ENCODE results near the gene RGL2.

Gene RGL2

DNA sequence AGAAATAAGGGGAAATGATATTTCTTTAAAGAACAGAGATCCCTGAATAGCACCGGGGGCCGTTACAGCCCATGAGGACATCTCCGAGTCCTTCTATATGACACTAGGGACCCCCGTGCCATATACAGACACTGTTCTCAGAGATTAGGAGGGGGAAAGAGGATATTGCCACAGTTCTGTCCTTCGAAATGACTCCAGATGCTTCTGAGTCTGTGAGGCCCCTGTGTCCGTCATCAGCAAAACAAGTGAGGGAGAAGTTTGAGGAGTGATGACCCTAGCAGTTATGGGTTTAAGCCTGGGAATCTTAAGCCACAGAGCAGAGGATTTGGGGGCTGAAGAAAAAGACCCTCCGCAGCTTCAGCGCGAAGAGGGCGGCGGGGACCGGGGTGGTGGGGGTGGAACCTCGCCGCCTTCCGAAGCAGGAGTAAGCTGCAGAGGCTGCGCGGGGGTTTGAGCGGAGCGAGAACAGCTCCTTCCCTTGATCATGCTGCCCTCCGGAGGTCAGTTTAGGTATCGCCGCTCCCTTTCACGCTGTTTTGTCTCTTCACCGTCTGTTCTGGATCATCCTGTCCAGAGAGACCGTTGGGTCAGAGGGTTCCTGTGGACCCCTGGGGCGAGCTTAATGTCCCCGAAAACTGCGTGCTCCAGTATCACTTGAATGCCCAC, 50.6 kb downstream of the RGL2 start:
- no peaks in the 10 kb centered on the region for H3K9me3 ChIP-seq (ENCODE audit: control extremely low read depth in 1 of 5, control insufficient read depth in 4 of 5, insufficient read depth in 2 of 5, low read depth in 1 of 5, low read length in 4 of 5)
- peaks cover 0 to 13% (median 6%) of the 10 kb centered on the region in 4 experiments for H3K36me3 ChIP-seq (ENCODE audit: control insufficient read depth in 4 of 4, insufficient read depth in 4 of 4, low read length in 3 of 4)
- 0% methylated on average over 27 of the region's 28 CpGs for WGBS (ENCODE audit: insufficient coverage)
- CTCF ChIA-PET: interaction anchor here (0.6 to 2.2 kb wide), 33 partner anchors 9 to 364 kb away, joined by 3 to 20 read pairs (median 4); partner anchors contain the start of genes B3GALT4, HSD17B8, RING1 and RPS18
- peak overlapping the region; percentile 44 to 86 (median 74) for H3K4me3 ChIP-seq (ENCODE audit: control insufficient read depth in 1 of 7, extremely low read depth in 1 of 7, insufficient read depth in 4 of 7, low read depth in 2 of 7, low read length in 6 of 7)
- DNase-seq: peak; percentile 82 to 90 (median 87)
- POLR2A ChIA-PET: interaction anchor here (0.9 to 2.2 kb wide), 4 partner anchors 23 to 268 kb away, joined by 3 to 10 read pairs (median 3); partner anchors contain the start of genes HSD17B8, RPS18 and VPS52
- H3K4me1 ChIP-seq (ENCODE audit: control extremely low read depth in 1 of 4, control insufficient read depth in 4 of 4, insufficient read depth in 4 of 4, low read length in 3 of 4): peaks cover 10 to 27% (median 25%) of the 10 kb centered on the region in 4 experiments
- peak overlapping the region; percentile 81 to 94 for H3K27ac ChIP-seq (ENCODE audit: insufficient read depth in 1 of 2, low read depth in 1 of 2, low read length in 2 of 2, poor library complexity in 1 of 2, severe bottlenecking in 2 of 2)
- H3K27me3 ChIP-seq (replicated peaks in 2 of 5; ENCODE audit: control insufficient read depth in 4 of 5, insufficient read depth in 5 of 5, low read length in 4 of 5): peaks cover 0 to 5% (median 0%) of the 10 kb centered on the region in 5 experiments

DNA sequence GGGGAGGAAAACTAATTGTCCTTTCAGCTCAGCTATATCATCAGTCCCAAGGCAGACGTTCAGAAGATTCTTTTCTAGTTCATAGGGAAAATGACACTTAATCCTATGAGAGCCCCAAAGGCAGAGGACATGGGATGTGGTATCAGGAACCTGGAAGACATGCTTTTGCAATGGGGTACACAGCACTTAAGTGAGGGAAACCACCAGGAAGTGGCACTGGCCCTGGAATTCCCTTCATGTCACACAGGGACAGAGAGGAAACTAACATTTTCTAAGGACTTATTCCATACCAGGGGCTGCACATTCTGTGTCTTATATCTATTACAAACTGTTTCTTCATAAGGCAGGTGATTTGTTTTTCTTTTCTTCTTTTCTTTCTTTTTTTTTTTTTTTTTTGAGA, 55.3 kb downstream of the RGL2 start:
- CTCF ChIA-PET: interaction anchor here (0.9 to 1.4 kb wide), 2 partner anchors 23 to 34 kb away, joined by 3 read pairs; no protein-coding TSS in a partner anchor
- POLR2A ChIA-PET: no interaction called here

DNA sequence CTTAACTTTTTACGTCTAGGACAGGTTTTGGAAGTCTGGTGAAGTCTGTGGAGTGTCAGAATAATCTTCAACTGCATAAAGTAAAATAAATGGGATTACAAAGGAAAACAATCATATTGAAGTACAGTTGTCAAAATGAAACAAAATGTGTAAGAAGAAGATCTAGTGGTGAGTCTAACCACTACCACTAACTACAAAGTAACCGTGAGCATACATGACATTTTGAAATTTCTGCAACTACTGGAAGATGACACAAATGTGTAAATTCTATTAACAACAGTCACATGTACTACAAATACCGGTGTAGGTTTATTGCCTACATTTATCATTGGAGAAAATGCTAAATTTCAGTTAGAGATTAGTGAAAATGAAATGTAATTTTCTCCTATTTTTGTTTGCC, 56.8 kb downstream of the RGL2 start:
- Histone ChIP-seq H3K4me3 (ENCODE audit: control insufficient read depth in 1 of 7, extremely low read depth in 1 of 7, insufficient read depth in 4 of 7, low read depth in 2 of 7, low read length in 6 of 7) (no peak overlapping the region), H3K9me3 (ENCODE audit: control extremely low read depth in 1 of 5, control insufficient read depth in 4 of 5, insufficient read depth in 2 of 5, low read depth in 1 of 5, low read length in 4 of 5) (no peaks in the 10 kb centered on the region), H3K4me1 (ENCODE audit: control extremely low read depth in 1 of 4, control insufficient read depth in 4 of 4, insufficient read depth in 4 of 4, low read length in 3 of 4) (peaks cover 0 to 1% (median 0%) of the 10 kb centered on the region in 4 experiments), H3K27ac (ENCODE audit: insufficient read depth in 1 of 2, low read depth in 1 of 2, low read length in 2 of 2, poor library complexity in 1 of 2, severe bottlenecking in 2 of 2) (no peak overlapping the region), H3K36me3 (ENCODE audit: control insufficient read depth in 4 of 4, insufficient read depth in 4 of 4, low read length in 3 of 4) (no peaks in the 10 kb centered on the region), H3K27me3 (replicated peaks in 2 of 5; ENCODE audit: control insufficient read depth in 4 of 5, insufficient read depth in 5 of 5, low read length in 4 of 5) (peaks cover 0 to 10% (median 0%) of the 10 kb centered on the region in 5 experiments)
- peak in 1 of 3 donors; percentile 36 for DNase-seq
- WGBS (ENCODE audit: insufficient coverage): no CpG with 5 or more reads among the region's 3 CpGs
- CTCF ChIA-PET: no interaction called here
- POLR2A ChIA-PET: no interaction called here

More for the DNA sequence above, 55.3 kb downstream of the RGL2 start:
- Histone ChIP-seq H3K36me3 (ENCODE audit: control insufficient read depth in 4 of 4, insufficient read depth in 4 of 4, low read length in 3 of 4) (no peaks in the 10 kb centered on the region), H3K4me3 (ENCODE audit: control insufficient read depth in 1 of 7, extremely low read depth in 1 of 7, insufficient read depth in 4 of 7, low read depth in 2 of 7, low read length in 6 of 7) (no peak overlapping the region), H3K27ac (ENCODE audit: insufficient read depth in 1 of 2, low read depth in 1 of 2, low read length in 2 of 2, poor library complexity in 1 of 2, severe bottlenecking in 2 of 2) (no peak overlapping the region), H3K4me1 (ENCODE audit: control extremely low read depth in 1 of 4, control insufficient read depth in 4 of 4, insufficient read depth in 4 of 4, low read length in 3 of 4) (peaks cover 3 to 8% (median 6%) of the 10 kb centered on the region in 4 experiments), H3K9me3 (ENCODE audit: control extremely low read depth in 1 of 5, control insufficient read depth in 4 of 5, insufficient read depth in 2 of 5, low read depth in 1 of 5, low read length in 4 of 5) (no peaks in the 10 kb centered on the region), H3K27me3 (replicated peaks in 2 of 5; ENCODE audit: control insufficient read depth in 4 of 5, insufficient read depth in 5 of 5, low read length in 4 of 5) (peaks cover 0 to 10% (median 0%) of the 10 kb centered on the region in 5 experiments)
- DNase-seq: no peak
- WGBS (ENCODE audit: insufficient coverage): 100% methylated on average over 1 of the region's 1 CpG
